ENCODE results near the gene THADA. TPM values are rescaled to one million over a fixed set of nuclear protein-coding genes. Genes with fewer than 3 reads are reported as not detected.

The THADA gene
- total and polyA plus RNA-seq, 7 donors: 4.4 to 35.2 (median 20.2) TPM

- WGBS, 2 donors: 48% methylated on average over 11 of the region's 11 CpGs
- intact Hi-C loops (cut with DNase I): no loop called here
- H3K27me3 ChIP-seq: no peaks in the 10 kb centered on the region
- H3K4me3 ChIP-seq: no peak overlapping the region
- peak overlapping the region; percentile 99 to 100 (median 100) for H3K27ac ChIP-seq
- peaks cover 0 to 51% (median 48%) of the 10 kb centered on the region in 4 donors for H3K4me1 ChIP-seq
- H3K9me3 ChIP-seq: no peaks in the 10 kb centered on the region
- DNase-seq: no peak
- H3K36me3 ChIP-seq: no peaks in the 10 kb centered on the region
- TF ChIP-seq POLR2AphosphoS5 (IDR thresholded peaks at IDR 0.05) (peak in 1 of 4 donors; percentile 7), POLR2A (IDR thresholded peaks at IDR 0.05) (no peak)
Measured at GRCh38 chr2:43217228-43218154, 378.3 kb downstream of the THADA start.

GRCh38 chr2:43216629-43217028, 379.2 kb downstream of the THADA start:
- Histone ChIP-seq H3K27me3 (no peaks in the 10 kb centered on the region), H3K36me3 (no peaks in the 10 kb centered on the region), H3K27ac (peak overlapping the region in 1 of 4 donors; percentile 12), H3K4me1 (peaks cover 0 to 44% (median 41%) of the 10 kb centered on the region in 4 donors), H3K4me3 (no peak overlapping the region), H3K9me3 (no peaks in the 10 kb centered on the region)
- intact Hi-C loops (cut with DNase I): no loop called here
- TF ChIP-seq POLR2AphosphoS5 (IDR thresholded peaks at IDR 0.05) (no peak), CTCF (IDR thresholded peaks at IDR 0.05) (no peak), EP300 (IDR thresholded peaks at IDR 0.05) (no peak), POLR2A (IDR thresholded peaks at IDR 0.05) (no peak)
- no peak for DNase-seq
- 90 to 96% methylated on average over 8 of the region's 8 CpGs for WGBS, 2 donors

GRCh38 chr2:43215673-43216255, 380.1 kb downstream of the THADA start:
- intact Hi-C loops (cut with DNase I): no loop called here

GRCh38 chr2:43214253-43214652, 381.6 kb downstream of the THADA start:
- 95% methylated on average over 5 of the region's 5 CpGs for WGBS, 2 donors
- no peaks in the 10 kb centered on the region for H3K9me3 ChIP-seq
- H3K27ac ChIP-seq: no peak overlapping the region
- TF ChIP-seq CTCF (IDR thresholded peaks at IDR 0.05) (no peak), EP300 (IDR thresholded peaks at IDR 0.05) (no peak), POLR2AphosphoS5 (IDR thresholded peaks at IDR 0.05) (no peak), POLR2A (IDR thresholded peaks at IDR 0.05) (no peak)
- H3K27me3 ChIP-seq: no peaks in the 10 kb centered on the region
- intact Hi-C loops (cut with DNase I): no loop called here
- DNase-seq: no peak
- no peak overlapping the region for H3K4me3 ChIP-seq
- H3K36me3 ChIP-seq: no peaks in the 10 kb centered on the region
- H3K4me1 ChIP-seq: peaks cover 0 to 34% (median 32%) of the 10 kb centered on the region in 4 donors

More at GRCh38 chr2:43215673-43216255, 380.1 kb downstream of the THADA start:
- no peak for DNase-seq
- WGBS, 2 donors: 85 to 87% methylated on average over 6 of the region's 6 CpGs
- Histone ChIP-seq H3K4me1 (peaks cover 0 to 37% (median 36%) of the 10 kb centered on the region in 4 donors), H3K4me3 (no peak overlapping the region), H3K9me3 (no peaks in the 10 kb centered on the region), H3K27me3 (no peaks in the 10 kb centered on the region), H3K36me3 (no peaks in the 10 kb centered on the region), H3K27ac (peak overlapping the region in 1 of 4 donors; percentile 12)
- TF ChIP-seq POLR2A (IDR thresholded peaks at IDR 0.05): no peak
- no peak for TF ChIP-seq CTCF (IDR thresholded peaks at IDR 0.05)
- TF ChIP-seq POLR2AphosphoS5 (IDR thresholded peaks at IDR 0.05): no peak
- TF ChIP-seq EP300 (IDR thresholded peaks at IDR 0.05): no peak

- intact Hi-C loops (cut with DNase I): no loop called here
- TF ChIP-seq CTCF (IDR thresholded peaks at IDR 0.05) (no peak), EP300 (IDR thresholded peaks at IDR 0.05) (no peak), POLR2AphosphoS5 (IDR thresholded peaks at IDR 0.05) (peak in 1 of 4 donors; percentile 9), POLR2A (IDR thresholded peaks at IDR 0.05) (no peak)
- Histone ChIP-seq H3K36me3 (no peaks in the 10 kb centered on the region), H3K4me3 (no peak overlapping the region), H3K4me1 (peaks cover 0 to 21% (median 19%) of the 10 kb centered on the region in 4 donors), H3K9me3 (no peaks in the 10 kb centered on the region), H3K27me3 (no peaks in the 10 kb centered on the region), H3K27ac (peak overlapping the region in 3 of 4 donors; percentile 18 to 29 (median 26))
- peak; percentile 86 for DNase-seq
- WGBS, 2 donors: 67 to 83% methylated on average over 3 of the region's 3 CpGs
Measured at GRCh38 chr2:43212931-43213330, 382.9 kb downstream of the THADA start.
